GM20000 (cell line): Measurements from ENCODE around the gene GRPEL1.

Experiments used
- DNase-seq: peaks from one replicate; pipeline ENCODE4 v3.0.0; 2012; ENCODE audit warnings: low spot score
- CTCF ChIP-seq: IDR thresholded peaks from 2 replicates; pipeline ENCODE4 v1.5.1; 2012; ENCODE audit warnings: mild to moderate bottlenecking, control low read depth; ENCODE audit errors: extremely low read depth, missing control alignments

The GRPEL1 gene

GRCh38 chr4:7015383-7016035, 52.4 kb downstream of the GRPEL1 start:
- no peak for TF ChIP-seq CTCF
- DNase-seq, result no peak

- DNase-seq, result no peak
- no peak for TF ChIP-seq CTCF
These were observed 53.0 kb downstream of the GRPEL1 start for GRCh38 chr4:7014815-7015214.

- no peak for DNase-seq
These were observed 54.7 kb downstream of the GRPEL1 start for GRCh38 chr4:7013175-7013574.

GRCh38 chr4:7009564-7009963, 58.3 kb downstream of the GRPEL1 start:
- no peak for DNase-seq
- no peak for TF ChIP-seq CTCF

More at GRCh38 chr4:7013175-7013574, 54.7 kb downstream of the GRPEL1 start:
- no peak for TF ChIP-seq CTCF
